Measurements from ENCODE around the gene CSGALNACT2.

Gene CSGALNACT2

DNA sequence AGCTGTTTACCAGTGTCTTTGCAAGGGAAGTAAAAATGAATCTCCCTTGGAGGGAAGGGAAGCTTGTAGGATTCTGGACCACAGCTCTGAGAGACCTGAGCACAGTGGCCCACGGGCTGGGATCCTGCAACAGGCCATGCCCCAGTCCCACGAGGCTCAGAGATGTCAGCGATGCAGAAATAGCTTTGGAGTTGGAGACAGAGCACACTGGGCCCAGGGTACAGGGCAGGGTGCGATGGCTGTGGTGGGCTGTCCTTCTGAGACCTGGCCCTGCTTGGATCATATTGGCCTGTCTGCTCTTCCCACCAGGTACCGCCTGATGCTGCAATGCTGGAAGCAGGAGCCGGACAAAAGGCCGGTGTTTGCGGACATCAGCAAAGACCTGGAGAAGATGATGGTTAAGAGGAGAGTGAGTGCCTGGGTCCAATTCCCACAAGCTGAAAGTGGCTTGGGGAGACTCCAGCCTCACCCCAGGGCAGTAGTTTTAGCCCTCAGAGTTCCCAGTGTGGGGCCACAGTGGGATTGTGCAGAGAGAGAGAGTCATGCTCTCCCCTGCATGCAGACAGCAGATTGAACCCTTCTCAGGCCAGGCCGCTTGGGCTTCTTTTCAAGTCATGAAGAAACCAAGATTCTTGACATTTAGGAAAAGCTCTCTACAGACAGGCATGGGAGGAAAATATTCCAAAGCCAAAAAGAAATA lies 13.5 kb upstream of the CSGALNACT2 start:
- DNase-seq, result peak; percentile 10

GRCh38 chr10:43125274-43125845 lies 12.9 kb upstream of the CSGALNACT2 start:
- DNase-seq, result peak; percentile 12

DNA sequence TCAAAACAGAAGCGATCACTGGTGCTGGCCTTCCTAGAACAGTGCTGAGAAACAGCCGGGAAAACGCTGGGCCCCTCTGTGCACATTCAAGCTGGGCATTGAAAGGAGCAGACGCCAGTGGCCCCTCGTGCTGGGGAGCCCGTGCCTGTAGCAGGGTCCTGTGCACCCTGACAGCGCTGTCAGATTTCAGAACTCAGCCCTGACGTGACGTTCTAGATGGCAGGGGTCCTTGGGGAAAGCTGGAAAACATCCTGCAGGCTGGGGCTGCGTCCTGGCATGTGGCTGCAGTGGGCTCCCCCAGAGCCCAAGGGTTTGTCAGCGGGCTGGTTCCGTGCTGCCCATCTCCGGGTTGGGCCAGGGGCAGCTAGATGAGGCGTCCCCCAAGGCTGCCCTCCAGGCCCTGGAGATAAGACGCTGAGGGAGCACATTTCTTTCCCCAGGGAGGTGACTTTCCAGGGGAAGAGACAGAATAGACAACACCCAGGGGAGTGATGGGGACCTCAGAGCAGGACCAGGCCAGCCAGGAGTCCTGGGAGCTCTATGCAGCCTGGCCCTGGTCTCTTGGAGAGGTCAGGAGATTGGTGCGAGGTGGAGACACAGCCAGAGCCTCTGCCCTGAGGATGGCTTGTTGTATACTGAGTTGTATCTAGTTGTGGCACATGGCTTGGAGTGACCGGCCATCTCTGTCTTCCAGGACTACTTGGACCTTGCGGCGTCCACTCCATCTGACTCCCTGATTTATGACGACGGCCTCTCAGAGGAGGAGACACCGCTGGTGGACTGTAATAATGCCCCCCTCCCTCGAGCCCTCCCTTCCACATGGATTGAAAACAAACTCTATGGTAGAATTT lies 12.1 kb upstream of the CSGALNACT2 start:
- DNase-seq, result peak; percentile 13

DNA sequence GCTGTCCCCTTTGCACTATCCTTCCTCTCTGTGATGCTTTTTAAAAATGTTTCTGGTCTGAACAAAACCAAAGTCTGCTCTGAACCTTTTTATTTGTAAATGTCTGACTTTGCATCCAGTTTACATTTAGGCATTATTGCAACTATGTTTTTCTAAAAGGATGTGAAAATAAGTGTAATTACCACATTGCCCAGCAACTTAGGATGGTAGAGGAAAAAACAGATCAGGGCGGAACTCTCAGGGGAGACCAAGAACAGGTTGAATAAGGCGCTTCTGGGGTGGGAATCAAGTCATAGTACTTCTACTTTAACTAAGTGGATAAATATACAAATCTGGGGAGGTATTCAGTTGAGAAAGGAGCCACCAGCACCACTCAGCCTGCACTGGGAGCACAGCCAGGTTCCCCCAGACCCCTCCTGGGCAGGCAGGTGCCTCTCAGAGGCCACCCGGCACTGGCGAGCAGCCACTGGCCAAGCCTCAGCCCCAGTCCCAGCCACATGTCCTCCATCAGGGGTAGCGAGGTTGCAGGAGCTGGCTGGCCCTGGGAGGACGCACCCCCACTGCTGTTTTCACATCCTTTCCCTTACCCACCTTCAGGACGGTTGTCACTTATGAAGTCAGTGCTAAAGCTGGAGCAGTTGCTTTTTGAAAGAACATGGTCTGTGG lies 11.4 kb upstream of the CSGALNACT2 start:
- peak; percentile 16 for DNase-seq

DNA sequence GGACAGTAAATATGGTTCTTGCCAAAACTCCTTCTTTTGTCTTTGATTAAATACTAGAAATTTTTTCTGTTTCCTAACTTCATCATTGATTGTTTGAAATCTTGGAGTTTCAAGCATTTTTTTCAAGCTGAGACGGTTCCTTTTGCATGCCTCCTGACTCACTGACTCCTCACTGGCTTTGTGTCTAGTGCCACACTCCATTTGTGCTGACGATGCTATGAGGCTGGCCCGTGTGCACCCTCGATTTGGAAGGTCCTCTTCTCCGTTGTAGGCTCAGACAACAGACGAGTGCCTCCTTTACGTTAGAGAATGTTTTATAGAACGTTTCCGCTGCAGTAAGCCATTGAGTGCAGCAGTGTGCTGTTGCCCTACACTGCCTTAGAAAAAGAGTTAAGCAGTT lies 10.8 kb upstream of the CSGALNACT2 start:
- DNase-seq, result no peak

GRCh38 chr10:43128331-43128730 lies 9.9 kb upstream of the CSGALNACT2 start:
- DNase-seq, result peak; percentile 11

DNA sequence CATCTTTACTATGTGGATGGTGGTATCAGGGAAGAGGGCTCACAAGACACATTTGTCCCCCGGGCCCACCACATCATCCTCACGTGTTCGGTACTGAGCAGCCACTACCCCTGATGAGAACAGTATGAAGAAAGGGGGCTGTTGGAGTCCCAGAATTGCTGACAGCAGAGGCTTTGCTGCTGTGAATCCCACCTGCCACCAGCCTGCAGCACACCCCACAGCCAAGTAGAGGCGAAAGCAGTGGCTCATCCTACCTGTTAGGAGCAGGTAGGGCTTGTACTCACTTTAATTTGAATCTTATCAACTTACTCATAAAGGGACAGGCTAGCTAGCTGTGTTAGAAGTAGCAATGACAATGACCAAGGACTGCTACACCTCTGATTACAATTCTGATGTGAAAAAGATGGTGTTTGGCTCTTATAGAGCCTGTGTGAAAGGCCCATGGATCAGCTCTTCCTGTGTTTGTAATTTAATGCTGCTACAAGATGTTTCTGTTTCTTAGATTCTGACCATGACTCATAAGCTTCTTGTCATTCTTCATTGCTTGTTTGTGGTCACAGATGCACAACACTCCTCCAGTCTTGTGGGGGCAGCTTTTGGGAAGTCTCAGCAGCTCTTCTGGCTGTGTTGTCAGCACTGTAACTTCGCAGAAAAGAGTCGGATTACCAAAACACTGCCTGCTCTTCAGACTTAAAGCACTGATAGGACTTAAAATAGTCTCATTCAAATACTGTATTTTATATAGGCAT lies 9.1 kb upstream of the CSGALNACT2 start:
- DNase-seq, result peak; percentile 60

DNA sequence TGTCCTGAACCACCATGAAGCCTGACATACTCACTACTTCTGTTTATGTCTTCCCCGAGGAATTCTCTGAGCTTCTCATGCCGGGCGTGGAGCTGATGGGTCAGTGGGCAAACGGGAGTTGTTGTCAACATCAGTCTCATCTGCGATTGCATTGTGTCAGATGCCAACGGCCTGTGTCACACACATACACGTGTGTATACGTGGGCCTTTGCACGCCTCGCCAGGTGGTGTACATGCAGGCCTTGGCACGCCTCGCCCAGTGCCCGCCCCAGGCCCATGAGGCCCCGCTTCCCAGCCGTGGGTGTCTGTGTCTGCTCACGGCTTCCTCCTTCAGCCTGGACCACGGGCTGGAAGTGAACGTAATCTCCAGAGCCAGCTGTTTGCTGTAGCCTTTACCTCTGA lies 7.5 kb upstream of the CSGALNACT2 start:
- no peak for DNase-seq

GRCh38 chr10:43131256-43131655 lies 7.0 kb upstream of the CSGALNACT2 start:
- DNase-seq, result no peak

DNA sequence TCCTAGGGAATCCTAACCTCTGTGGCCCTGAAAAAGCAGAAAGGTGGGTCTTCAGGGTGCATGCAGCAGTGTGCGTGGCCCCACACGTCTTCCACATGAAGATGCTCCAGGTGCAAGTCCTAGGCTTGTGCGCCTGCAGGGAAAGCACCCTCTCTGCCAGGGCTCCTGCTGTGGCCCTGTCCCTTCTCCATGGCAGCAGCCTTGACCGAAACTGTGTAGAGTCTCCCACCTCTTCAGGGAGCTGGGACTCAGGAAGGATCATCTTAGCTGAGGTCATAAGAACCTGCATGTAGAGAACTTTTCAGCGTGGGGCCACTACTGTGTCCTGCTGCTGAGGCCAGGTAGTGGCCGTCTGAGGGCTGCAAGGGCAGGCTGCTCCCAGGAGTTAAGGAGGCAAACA lies 6.3 kb upstream of the CSGALNACT2 start:
- no peak for DNase-seq

DNA sequence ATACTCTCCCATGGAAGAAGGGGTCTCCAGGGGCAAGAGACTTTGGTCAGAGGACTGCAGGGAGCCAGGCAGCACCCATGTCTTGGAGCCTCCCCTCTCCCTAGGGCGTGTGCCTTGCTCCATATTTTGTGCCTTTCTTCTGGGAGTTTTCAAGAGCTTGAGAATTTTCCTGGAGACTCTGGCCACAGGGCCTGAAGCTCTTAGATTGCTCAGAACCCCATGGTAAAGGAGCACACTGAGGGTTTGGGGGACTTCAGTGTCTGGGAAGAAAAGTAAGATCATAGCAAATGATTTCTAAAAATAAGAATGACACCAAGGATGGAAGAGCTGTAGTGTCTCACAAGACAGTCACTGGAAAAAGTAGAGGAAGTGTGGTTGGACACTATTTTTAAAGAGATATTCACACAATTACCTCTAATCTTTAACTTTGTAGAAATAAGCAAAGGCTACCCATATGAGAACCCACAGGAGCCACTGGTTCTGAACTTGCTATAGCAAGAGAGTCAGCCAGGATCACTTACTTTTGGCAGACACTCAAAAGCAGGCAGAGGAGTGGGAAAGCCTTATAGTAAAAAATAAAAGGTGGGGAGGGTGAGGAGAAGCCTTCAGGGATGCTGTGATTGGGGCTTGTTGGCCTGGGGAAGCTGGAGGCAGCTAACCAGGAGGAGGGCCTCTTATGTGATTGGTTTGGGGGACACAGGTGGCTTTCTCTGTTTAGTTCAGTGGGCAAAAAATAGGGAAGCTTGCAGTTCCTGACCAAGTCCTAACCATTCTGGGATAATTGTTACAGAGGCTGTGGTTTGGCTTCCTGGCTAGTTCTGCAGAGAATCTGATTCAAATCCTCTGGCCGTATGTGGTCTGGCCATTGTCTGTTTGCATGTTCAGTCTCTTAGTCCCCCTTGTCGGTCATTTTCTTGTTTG lies 5.1 kb upstream of the CSGALNACT2 start:
- peak; percentile 23 for DNase-seq

DNA sequence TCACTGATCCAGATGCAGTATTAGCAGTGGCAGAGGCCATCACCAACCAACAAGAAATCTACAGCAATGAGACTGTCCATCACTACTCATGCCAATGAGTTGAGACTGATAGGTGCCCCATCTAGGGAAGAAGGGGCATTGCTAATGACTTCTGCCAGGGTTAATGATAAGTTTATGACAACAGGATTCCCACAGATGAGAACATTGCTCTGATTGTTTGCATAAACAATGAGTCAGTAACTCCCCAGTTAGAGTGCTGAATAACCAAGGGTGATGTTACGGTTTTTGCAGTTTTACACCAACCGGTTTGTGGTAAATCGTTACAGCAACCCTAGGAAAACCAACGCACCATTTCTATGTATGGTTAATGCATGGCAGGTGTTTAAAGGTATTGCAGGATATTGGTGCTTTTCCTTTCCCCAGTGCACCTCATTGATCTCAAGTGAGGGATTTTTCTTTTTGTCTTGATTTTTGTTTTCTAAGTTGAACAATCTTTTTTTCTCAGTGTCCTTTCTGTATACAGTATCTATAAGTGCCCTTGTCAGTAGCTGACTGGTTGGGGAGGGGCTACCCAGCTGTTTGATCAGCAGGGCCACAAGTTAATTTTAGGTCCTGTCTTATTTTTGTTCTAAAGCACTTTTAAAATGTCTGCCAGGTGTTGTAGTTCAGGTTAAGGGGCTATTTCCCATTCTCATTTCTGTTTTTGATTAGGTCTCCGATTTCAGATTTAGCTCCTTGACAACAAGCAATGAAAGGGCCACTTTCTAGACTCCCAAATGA lies 3.9 kb upstream of the CSGALNACT2 start:
- no peak for DNase-seq

DNA sequence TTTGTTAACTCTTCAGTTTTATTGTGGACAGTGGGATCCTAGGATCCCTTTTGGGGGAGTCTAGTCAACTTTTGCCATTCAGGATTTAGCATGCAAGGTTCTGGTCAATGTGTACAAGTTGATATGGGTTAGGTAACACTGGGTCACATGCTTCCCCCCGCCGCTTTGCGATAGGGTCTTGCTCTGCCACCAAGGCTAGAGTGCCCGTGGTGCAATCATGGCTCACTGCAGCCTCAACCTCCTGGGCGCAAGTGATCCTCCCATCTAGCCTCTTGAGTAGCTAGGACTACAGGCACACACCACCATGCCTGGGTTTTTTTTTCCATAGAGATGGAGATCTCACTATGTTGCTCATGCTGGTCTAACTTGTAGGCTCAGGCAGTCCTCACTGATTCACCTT lies 3.2 kb upstream of the CSGALNACT2 start:
- DNase-seq, result no peak

GRCh38 chr10:43135656-43136055 lies 2.6 kb upstream of the CSGALNACT2 start:
- no peak for DNase-seq

- DNase-seq, result no peak
Measured at GRCh38 chr10:43136432-43136831, 1.8 kb upstream of the CSGALNACT2 start.

- no peak for DNase-seq
Measured at GRCh38 chr10:43136995-43137716, 1.1 kb upstream of the CSGALNACT2 start.

DNA sequence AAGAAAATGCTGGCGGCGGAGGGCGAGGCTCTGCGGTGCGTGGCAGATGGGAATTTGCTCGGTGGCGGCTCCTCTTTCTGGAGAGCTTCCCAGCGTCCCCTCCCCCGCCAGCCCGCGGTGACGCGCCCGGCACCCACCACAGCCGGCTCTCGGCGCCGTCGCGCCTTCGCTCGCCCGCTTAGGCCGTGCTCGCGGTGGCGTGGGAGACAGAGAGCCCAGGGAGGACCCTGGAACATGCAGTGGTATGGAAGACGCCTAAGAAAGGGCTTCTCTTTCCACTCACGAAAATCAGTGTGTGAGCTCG lies 576 bp upstream of the CSGALNACT2 start:
- peak; percentile 85 for DNase-seq

GRCh38 chr10:43138757-43139241 lies 554 bp downstream of the CSGALNACT2 start:
- DNase-seq, result peak; percentile 62

- DNase-seq, result no peak
Measured at GRCh38 chr10:43141421-43141820, 3.2 kb downstream of the CSGALNACT2 start.

- DNase-seq, result no peak
Measured at GRCh38 chr10:43145311-43145710, 7.1 kb downstream of the CSGALNACT2 start.

Measured in femur (tissue), 1 donor.